Cardiac fibroblast (primary cell): ENCODE data around the gene NKX3-2.

Experiments used
- DNase-seq, 2 donors: peaks; one replicate each; pipeline versions ENCODE4 v3.0.0 to v3.0.0-alpha.2; 2010; ENCODE audit warnings: low read depth in 2 of 2
- H3K4me3 ChIP-seq, 2 donors: replicated peaks in 1 of 2; 1 replicate in 1 of 2; 2 replicates in 1 of 2; pipeline ENCODE4 v1.5.1; 2011; ENCODE audit warnings: low read depth in 2 of 2, low read length in 2 of 2, mild to moderate bottlenecking in 2 of 2, moderate library complexity in 1 of 2
- TF ChIP-seq, protein P1 (sequence below): IDR thresholded peaks from one replicate; pipeline ENCODE4 v1.5.1; 2011; ENCODE audit warnings: low read depth, mild to moderate bottlenecking, low read length, inconsistent platforms

Gene NKX3-2

DNA sequence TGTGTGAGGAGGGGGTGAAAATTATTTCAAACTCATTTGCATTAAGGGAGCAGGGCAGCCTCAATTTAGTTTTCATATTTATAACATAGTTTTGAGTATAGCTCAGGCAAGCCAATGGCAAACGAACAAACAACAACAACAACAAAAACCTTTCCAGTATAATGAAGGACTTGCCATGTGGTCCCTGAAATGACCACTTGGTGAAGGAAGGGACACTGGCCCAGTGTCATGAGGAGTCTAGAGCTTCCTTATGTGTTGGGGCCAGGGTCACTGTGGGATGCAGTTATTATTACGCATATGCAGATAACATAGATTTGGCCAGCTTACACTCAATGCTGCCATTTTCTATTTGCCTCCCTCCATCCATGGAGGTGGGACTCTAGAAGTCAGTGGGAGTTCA lies 23.3 kb downstream of the NKX3-2 start:
- no peak for DNase-seq
- no peak overlapping the region for H3K4me3 ChIP-seq
- TF ChIP-seq, protein P1, sequence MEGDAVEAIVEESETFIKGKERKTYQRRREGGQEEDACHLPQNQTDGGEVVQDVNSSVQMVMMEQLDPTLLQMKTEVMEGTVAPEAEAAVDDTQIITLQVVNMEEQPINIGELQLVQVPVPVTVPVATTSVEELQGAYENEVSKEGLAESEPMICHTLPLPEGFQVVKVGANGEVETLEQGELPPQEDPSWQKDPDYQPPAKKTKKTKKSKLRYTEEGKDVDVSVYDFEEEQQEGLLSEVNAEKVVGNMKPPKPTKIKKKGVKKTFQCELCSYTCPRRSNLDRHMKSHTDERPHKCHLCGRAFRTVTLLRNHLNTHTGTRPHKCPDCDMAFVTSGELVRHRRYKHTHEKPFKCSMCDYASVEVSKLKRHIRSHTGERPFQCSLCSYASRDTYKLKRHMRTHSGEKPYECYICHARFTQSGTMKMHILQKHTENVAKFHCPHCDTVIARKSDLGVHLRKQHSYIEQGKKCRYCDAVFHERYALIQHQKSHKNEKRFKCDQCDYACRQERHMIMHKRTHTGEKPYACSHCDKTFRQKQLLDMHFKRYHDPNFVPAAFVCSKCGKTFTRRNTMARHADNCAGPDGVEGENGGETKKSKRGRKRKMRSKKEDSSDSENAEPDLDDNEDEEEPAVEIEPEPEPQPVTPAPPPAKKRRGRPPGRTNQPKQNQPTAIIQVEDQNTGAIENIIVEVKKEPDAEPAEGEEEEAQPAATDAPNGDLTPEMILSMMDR = no peak

DNA sequence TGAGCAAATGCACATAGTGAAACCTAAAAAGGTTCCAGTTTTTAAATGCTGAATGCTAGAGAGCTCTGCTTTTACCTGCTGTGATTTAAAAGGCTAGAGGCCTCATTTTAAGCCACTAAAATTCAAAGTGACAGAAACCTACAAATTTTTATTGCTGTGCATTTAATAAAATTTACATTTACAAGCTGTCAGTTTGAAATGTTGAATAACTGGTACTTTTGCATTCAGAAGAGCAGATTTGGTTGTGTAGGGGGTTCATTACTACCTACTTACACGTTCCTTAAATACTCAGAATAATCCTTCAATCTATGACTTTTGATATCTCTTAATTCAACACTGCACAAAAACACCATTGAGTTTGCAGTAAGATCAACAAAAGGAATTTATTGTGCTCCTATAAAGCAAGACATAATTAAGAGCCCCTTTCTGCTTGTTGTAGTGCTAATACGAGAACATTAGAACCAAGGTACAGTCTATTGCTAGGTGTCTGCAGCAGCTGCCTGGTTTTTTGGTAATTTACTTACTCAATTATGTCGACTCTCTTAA lies 27.9 kb downstream of the NKX3-2 start:
- no peak overlapping the region for H3K4me3 ChIP-seq
- TF ChIP-seq, protein P1 = no peak
- no peak for DNase-seq

DNA sequence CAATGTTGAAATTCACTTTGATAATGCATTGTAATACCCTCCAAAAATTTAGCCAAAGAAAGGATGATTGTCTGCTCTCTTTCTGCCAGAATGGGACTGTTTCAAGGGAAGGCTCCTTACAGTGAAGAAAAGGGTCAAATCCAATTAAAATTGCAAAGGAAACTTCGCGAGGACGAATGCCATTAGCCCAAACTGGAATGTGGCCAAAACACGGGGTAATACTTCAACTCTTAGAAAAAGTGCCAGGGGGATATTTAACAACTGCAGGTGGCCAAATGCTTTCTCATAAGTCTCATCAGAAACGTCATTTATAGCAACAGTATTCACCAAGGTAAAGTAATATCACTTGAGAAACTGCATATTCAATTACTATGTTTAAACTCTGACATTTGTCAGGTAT lies 29.0 kb downstream of the NKX3-2 start:
- DNase-seq = no peak
- TF ChIP-seq, protein P1 = no peak
- H3K4me3 ChIP-seq = no peak overlapping the region

GRCh38 chr4:13514722-13515121 lies 29.6 kb downstream of the NKX3-2 start:
- no peak for DNase-seq
- TF ChIP-seq, protein P1 = no peak
- H3K4me3 ChIP-seq = no peak overlapping the region

DNA sequence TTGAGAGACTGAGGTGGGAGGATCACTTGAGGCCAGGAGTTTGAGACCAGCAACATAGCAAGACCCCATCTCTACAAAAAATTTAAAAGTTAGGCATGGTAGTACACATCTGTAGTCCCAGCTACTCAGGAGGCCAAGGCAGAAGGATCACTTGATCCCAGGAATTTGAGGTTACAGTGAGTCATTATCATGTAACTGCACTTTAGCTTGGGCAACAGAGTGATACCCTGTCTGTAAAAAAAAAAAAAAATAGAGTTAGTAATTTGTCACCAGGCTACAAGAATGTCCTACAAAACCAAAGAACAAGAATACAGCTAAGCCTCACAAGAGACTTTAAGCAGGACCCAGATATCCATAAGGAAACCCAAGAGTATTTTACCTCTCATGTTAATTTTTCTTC lies 33.2 kb downstream of the NKX3-2 start:
- TF ChIP-seq, protein P1 = no peak
- no peak overlapping the region for H3K4me3 ChIP-seq
- no peak for DNase-seq

- H3K4me3 ChIP-seq = no peak overlapping the region
- DNase-seq = no peak
- TF ChIP-seq, protein P1 = no peak
These were observed 34.9 kb downstream of the NKX3-2 start for GRCh38 chr4:13509442-13509841.

- TF ChIP-seq, protein P1 = no peak
- H3K4me3 ChIP-seq = no peak overlapping the region
- no peak for DNase-seq
These were observed 39.9 kb downstream of the NKX3-2 start for GRCh38 chr4:13504374-13504773.
